KOPT-K1 (cell line): ENCODE data around the gene TM4SF1.

Experiments
- H3K27ac ChIP-seq: fragments of 200-600 bp; sonication (generic); 2 replicates; pipeline ENCODE4 v1.5.1; 2016; ENCODE audit warnings: antibody characterized with exemption, mild to moderate bottlenecking, low read depth, low read length; ENCODE audit not compliant: poor library complexity, severe bottlenecking
- H3K36me3 ChIP-seq: fragments of 200-600 bp; sonication (generic); 2 replicates; pipeline ENCODE4 v1.5.1; 2017; ENCODE audit warnings: antibody characterized with exemption, mild to moderate bottlenecking, low read length, moderate library complexity; ENCODE audit not compliant: insufficient read depth
- H3K9me3 ChIP-seq: fragments of 200-600 bp; sonication (generic); 2 replicates; pipeline ENCODE4 v1.5.1; 2017; ENCODE audit warnings: antibody characterized with exemption, low read length, mild to moderate bottlenecking; ENCODE audit not compliant: insufficient read depth, poor library complexity, severe bottlenecking

TM4SF1 gene

GRCh38 chr3:149325581-149325980 lies 51.9 kb downstream of the TM4SF1 start:
- no peaks in the 10 kb centered on the region for H3K9me3 ChIP-seq
- no peak overlapping the region for H3K27ac ChIP-seq
- H3K36me3 ChIP-seq: no peaks in the 10 kb centered on the region

- no peaks in the 10 kb centered on the region for H3K36me3 ChIP-seq
- H3K27ac ChIP-seq: no peak overlapping the region
- no peaks in the 10 kb centered on the region for H3K9me3 ChIP-seq
Measured at GRCh38 chr3:149324332-149324731, 53.1 kb downstream of the TM4SF1 start.

GRCh38 chr3:149321640-149322039 lies 55.8 kb downstream of the TM4SF1 start:
- Histone ChIP-seq H3K27ac (no peak overlapping the region), H3K36me3 (no peaks in the 10 kb centered on the region), H3K9me3 (no peaks in the 10 kb centered on the region)

- H3K36me3 ChIP-seq: no peaks in the 10 kb centered on the region
- no peak overlapping the region for H3K27ac ChIP-seq
- H3K9me3 ChIP-seq: no peaks in the 10 kb centered on the region
Measured at GRCh38 chr3:149321136-149321535, 56.3 kb downstream of the TM4SF1 start.

GRCh38 chr3:149319750-149320149 lies 57.7 kb downstream of the TM4SF1 start:
- Histone ChIP-seq H3K27ac (no peak overlapping the region), H3K9me3 (no peaks in the 10 kb centered on the region)

More at GRCh38 chr3:149319750-149320149, 57.7 kb downstream of the TM4SF1 start:
- no peaks in the 10 kb centered on the region for H3K36me3 ChIP-seq
